ENCODE measurements around the gene INO80C. TPM values are rescaled to one million over a fixed set of nuclear protein-coding genes. Genes with fewer than 3 reads are reported as not detected.

INO80C gene
- total and polyA plus RNA-seq, 5 donors from 2014 or later, result 20.2 to 27.6 (median 25.5) TPM

- no peak overlapping the region for H3K4me3 Mint-ChIP-seq
- ATAC-seq (ENCODE audit: low read depth in 2 of 2), result no peak
- H3K27ac Mint-ChIP-seq, result no peak overlapping the region
- Histone ChIP-seq H3K27me3 (ENCODE audit: control insufficient read depth, insufficient read depth, low read length) (no peaks in the 10 kb centered on the region), H3K4me3 (ENCODE audit: low read depth, low read length) (no peak overlapping the region), H3K27ac (ENCODE audit: insufficient read depth, low read length, poor library complexity, severe bottlenecking) (no peak overlapping the region), H3K36me3 (ENCODE audit: control insufficient read depth, insufficient read depth, low read length) (no peaks in the 10 kb centered on the region), H3K9me3 (ENCODE audit: control insufficient read depth in 2 of 2, low read length in 2 of 2) (no peaks in the 10 kb centered on the region), H3K4me1 (ENCODE audit: control insufficient read depth, insufficient read depth, low read length, poor library complexity, severe bottlenecking) (no peaks in the 10 kb centered on the region)
- no peaks in the 10 kb centered on the region for H3K4me1 Mint-ChIP-seq
- peaks cover 16% of the 10 kb centered on the region for H3K36me3 Mint-ChIP-seq
- no peaks in the 10 kb centered on the region for H3K9me3 Mint-ChIP-seq
- H3K27me3 Mint-ChIP-seq, result no peaks in the 10 kb centered on the region
- no peak for DNase-seq
Observed at GRCh38 chr18:35464831-35465279, 32.9 kb downstream of the INO80C start.

GRCh38 chr18:35463827-35464226 lies 33.9 kb downstream of the INO80C start:
- Mint-ChIP-seq H3K27me3 (no peaks in the 10 kb centered on the region), H3K9me3 (no peaks in the 10 kb centered on the region), H3K4me3 (no peak overlapping the region), H3K4me1 (peaks cover 0 to 4% (median 2%) of the 10 kb centered on the region in 4 donors), H3K27ac (no peak overlapping the region), H3K36me3 (peaks cover 8% of the 10 kb centered on the region)
- H3K4me3 ChIP-seq (ENCODE audit: low read depth, low read length), result no peak overlapping the region
- no peaks in the 10 kb centered on the region for H3K9me3 ChIP-seq (ENCODE audit: control insufficient read depth in 2 of 2, low read length in 2 of 2)
- no peaks in the 10 kb centered on the region for H3K27me3 ChIP-seq (ENCODE audit: control insufficient read depth, insufficient read depth, low read length)
- no peaks in the 10 kb centered on the region for H3K36me3 ChIP-seq (ENCODE audit: control insufficient read depth, insufficient read depth, low read length)
- no peak for DNase-seq
- no peaks in the 10 kb centered on the region for H3K4me1 ChIP-seq (ENCODE audit: control insufficient read depth, insufficient read depth, low read length, poor library complexity, severe bottlenecking)
- no peak overlapping the region for H3K27ac ChIP-seq (ENCODE audit: insufficient read depth, low read length, poor library complexity, severe bottlenecking)
- no peak for ATAC-seq (ENCODE audit: low read depth in 2 of 2)

- H3K36me3 ChIP-seq (ENCODE audit: control insufficient read depth, insufficient read depth, low read length), result no peaks in the 10 kb centered on the region
- H3K4me3 ChIP-seq (ENCODE audit: low read depth, low read length), result no peak overlapping the region
- no peaks in the 10 kb centered on the region for H3K9me3 ChIP-seq (ENCODE audit: control insufficient read depth in 2 of 2, low read length in 2 of 2)
- H3K27me3 ChIP-seq (ENCODE audit: control insufficient read depth, insufficient read depth, low read length), result no peaks in the 10 kb centered on the region
- H3K27ac Mint-ChIP-seq, result peak overlapping the region in 1 of 3 donors; percentile 34
- ATAC-seq (ENCODE audit: low read depth in 2 of 2) (no peak), DNase-seq (no peak)
- no peaks in the 10 kb centered on the region for H3K4me1 ChIP-seq (ENCODE audit: control insufficient read depth, insufficient read depth, low read length, poor library complexity, severe bottlenecking)
- peaks cover 4% of the 10 kb centered on the region for H3K36me3 Mint-ChIP-seq
- peaks cover 0 to 5% (median 2%) of the 10 kb centered on the region in 4 donors for H3K4me1 Mint-ChIP-seq
- no peaks in the 10 kb centered on the region for H3K9me3 Mint-ChIP-seq
- no peak overlapping the region for H3K27ac ChIP-seq (ENCODE audit: insufficient read depth, low read length, poor library complexity, severe bottlenecking)
- H3K27me3 Mint-ChIP-seq, result no peaks in the 10 kb centered on the region
- no peak overlapping the region for H3K4me3 Mint-ChIP-seq
Observed at GRCh38 chr18:35463050-35463449, 34.7 kb downstream of the INO80C start.

- Histone ChIP-seq H3K36me3 (ENCODE audit: control insufficient read depth, insufficient read depth, low read length) (no peaks in the 10 kb centered on the region), H3K27me3 (ENCODE audit: control insufficient read depth, insufficient read depth, low read length) (no peaks in the 10 kb centered on the region), H3K27ac (ENCODE audit: insufficient read depth, low read length, poor library complexity, severe bottlenecking) (no peak overlapping the region), H3K4me1 (ENCODE audit: control insufficient read depth, insufficient read depth, low read length, poor library complexity, severe bottlenecking) (no peaks in the 10 kb centered on the region), H3K4me3 (ENCODE audit: low read depth, low read length) (no peak overlapping the region), H3K9me3 (ENCODE audit: control insufficient read depth in 2 of 2, low read length in 2 of 2) (no peaks in the 10 kb centered on the region)
- no peak overlapping the region for H3K27ac Mint-ChIP-seq
- peaks cover 0 to 3% (median 0%) of the 10 kb centered on the region in 7 donors for H3K9me3 Mint-ChIP-seq
- DNase-seq (no peak), ATAC-seq (ENCODE audit: low read depth in 2 of 2) (no peak)
- peaks cover 0 to 5% (median 4%) of the 10 kb centered on the region in 4 donors for H3K4me1 Mint-ChIP-seq
- H3K36me3 Mint-ChIP-seq, result no peaks in the 10 kb centered on the region
- peaks cover 5% of the 10 kb centered on the region for H3K27me3 Mint-ChIP-seq
- no peak overlapping the region for H3K4me3 Mint-ChIP-seq
Observed at GRCh38 chr18:35460736-35461161, 37.0 kb downstream of the INO80C start.

- Mint-ChIP-seq H3K27ac (no peak overlapping the region), H3K36me3 (no peaks in the 10 kb centered on the region), H3K4me1 (peaks cover 0 to 5% (median 4%) of the 10 kb centered on the region in 4 donors), H3K27me3 (peaks cover 5% of the 10 kb centered on the region), H3K9me3 (peaks cover 0 to 3% (median 0%) of the 10 kb centered on the region in 7 donors), H3K4me3 (no peak overlapping the region)
- Histone ChIP-seq H3K4me1 (ENCODE audit: control insufficient read depth, insufficient read depth, low read length, poor library complexity, severe bottlenecking) (no peaks in the 10 kb centered on the region), H3K36me3 (ENCODE audit: control insufficient read depth, insufficient read depth, low read length) (no peaks in the 10 kb centered on the region), H3K27me3 (ENCODE audit: control insufficient read depth, insufficient read depth, low read length) (no peaks in the 10 kb centered on the region), H3K27ac (ENCODE audit: insufficient read depth, low read length, poor library complexity, severe bottlenecking) (no peak overlapping the region), H3K4me3 (ENCODE audit: low read depth, low read length) (no peak overlapping the region), H3K9me3 (ENCODE audit: control insufficient read depth in 2 of 2, low read length in 2 of 2) (no peaks in the 10 kb centered on the region)
- DNase-seq (no peak), ATAC-seq (ENCODE audit: low read depth in 2 of 2) (no peak)
Observed at GRCh38 chr18:35459997-35460396, 37.8 kb downstream of the INO80C start.

- Mint-ChIP-seq H3K36me3 (no peaks in the 10 kb centered on the region), H3K9me3 (peaks cover 0 to 3% (median 0%) of the 10 kb centered on the region in 7 donors), H3K4me1 (peaks cover 0 to 5% (median 4%) of the 10 kb centered on the region in 4 donors), H3K27ac (no peak overlapping the region), H3K27me3 (peaks cover 5% of the 10 kb centered on the region), H3K4me3 (no peak overlapping the region)
- Histone ChIP-seq H3K4me1 (ENCODE audit: control insufficient read depth, insufficient read depth, low read length, poor library complexity, severe bottlenecking) (no peaks in the 10 kb centered on the region), H3K27me3 (ENCODE audit: control insufficient read depth, insufficient read depth, low read length) (no peaks in the 10 kb centered on the region), H3K36me3 (ENCODE audit: control insufficient read depth, insufficient read depth, low read length) (no peaks in the 10 kb centered on the region), H3K9me3 (ENCODE audit: control insufficient read depth in 2 of 2, low read length in 2 of 2) (no peaks in the 10 kb centered on the region), H3K27ac (ENCODE audit: insufficient read depth, low read length, poor library complexity, severe bottlenecking) (no peak overlapping the region), H3K4me3 (ENCODE audit: low read depth, low read length) (no peak overlapping the region)
- ATAC-seq (ENCODE audit: low read depth in 2 of 2), result no peak
- DNase-seq, result peak in 1 of 3 donors; percentile 5
Observed at GRCh38 chr18:35458677-35459441, 38.9 kb downstream of the INO80C start.

- Mint-ChIP-seq H3K4me3 (no peak overlapping the region), H3K27me3 (peaks cover 5% of the 10 kb centered on the region), H3K4me1 (peaks cover 0 to 5% (median 4%) of the 10 kb centered on the region in 4 donors), H3K9me3 (peaks cover 0 to 3% (median 0%) of the 10 kb centered on the region in 7 donors), H3K36me3 (no peaks in the 10 kb centered on the region), H3K27ac (no peak overlapping the region)
- DNase-seq, result no peak
- H3K27me3 ChIP-seq (ENCODE audit: control insufficient read depth, insufficient read depth, low read length), result no peaks in the 10 kb centered on the region
- H3K4me1 ChIP-seq (ENCODE audit: control insufficient read depth, insufficient read depth, low read length, poor library complexity, severe bottlenecking), result no peaks in the 10 kb centered on the region
- no peaks in the 10 kb centered on the region for H3K36me3 ChIP-seq (ENCODE audit: control insufficient read depth, insufficient read depth, low read length)
- no peak for ATAC-seq (ENCODE audit: low read depth in 2 of 2)
- no peaks in the 10 kb centered on the region for H3K9me3 ChIP-seq (ENCODE audit: control insufficient read depth in 2 of 2, low read length in 2 of 2)
- no peak overlapping the region for H3K27ac ChIP-seq (ENCODE audit: insufficient read depth, low read length, poor library complexity, severe bottlenecking)
- no peak overlapping the region for H3K4me3 ChIP-seq (ENCODE audit: low read depth, low read length)
Observed at GRCh38 chr18:35458271-35458670, 39.5 kb downstream of the INO80C start.
